Endometrial microvascular endothelial cells (primary cell): ENCODE measurements around the gene OR2A42. TPM values are rescaled to one million over a fixed set of nuclear protein-coding genes. Genes with fewer than 3 reads are reported as not detected.

Source experiments
- total RNA-seq: library from RNA; depleted of rRNA; stranded (reverse); fragments of >200 nt; gene quantifications from one replicate; pipeline ENCODE4 v1.2.3, GENCODE V29; 2015; ENCODE audit errors: inconsistent ontology term

The OR2A42 gene
- total RNA-seq, 1 donor from 2014 or later = not detected

Other genes starting within 250 kb of the OR2A42 start
- not detected for gene OR6B1, start 239.3 kb downstream of the OR2A42 start, total RNA-seq
- not detected for gene OR2A5, start 190.7 kb downstream of the OR2A42 start, total RNA-seq
- gene OR2A25, start 169.8 kb downstream of the OR2A42 start, total RNA-seq = not detected
- not detected for gene OR2A12, start 153.3 kb downstream of the OR2A42 start, total RNA-seq
- not detected for gene OR2A2, start 130.0 kb downstream of the OR2A42 start, total RNA-seq
- not detected for gene OR2A14, start 116.4 kb downstream of the OR2A42 start, total RNA-seq
- 0.19 TPM for gene CTAGE4, start 56.1 kb downstream of the OR2A42 start, total RNA-seq
- gene ARHGEF35, start 43.8 kb downstream of the OR2A42 start, total RNA-seq = not detected
- 0.09 TPM for gene OR2A7, start 25.2 kb upstream of the OR2A42 start, total RNA-seq
- 0.19 TPM for gene CTAGE8, start 29.7 kb upstream of the OR2A42 start, total RNA-seq
- gene OR2A1, start 72.8 kb upstream of the OR2A42 start, total RNA-seq = not detected
- gene ARHGEF5, start 115.8 kb upstream of the OR2A42 start, total RNA-seq = 3.5 TPM
- gene NOBOX, start 164.1 kb upstream of the OR2A42 start, total RNA-seq = not detected